Fibroblast of lung (primary cell): Measurements from ENCODE around the gene ZBTB16. TPM values are rescaled to one million over a fixed set of nuclear protein-coding genes. Genes with fewer than 3 reads are reported as not detected.

Experiments
- DNase-seq, 2 donors: peaks; one replicate each; pipeline versions ENCODE4 v3.0.0 to v3.0.0-alpha.2; 2010; ENCODE audit warnings: low read depth in 2 of 2
- H2AFZ ChIP-seq: 2 replicates; pipeline ENCODE4 v1.5.1; 2012; ENCODE audit warnings: low read length, control low read depth, inconsistent platforms
- H3K27ac ChIP-seq: 2 replicates; pipeline ENCODE4 v1.5.1; 2011; ENCODE audit warnings: low read length, control low read depth; ENCODE audit not compliant: insufficient read depth
- H3K27me3 ChIP-seq: 2 replicates; pipeline ENCODE4 v1.5.1; 2011; ENCODE audit warnings: mild to moderate bottlenecking, low read length; ENCODE audit not compliant: control insufficient read depth, insufficient read depth
- H3K36me3 ChIP-seq: 2 replicates; pipeline ENCODE4 v1.5.1; 2011; ENCODE audit warnings: low read length; ENCODE audit not compliant: control insufficient read depth, insufficient read depth
- H3K4me1 ChIP-seq: 2 replicates; pipeline ENCODE4 v1.5.1; 2011; ENCODE audit warnings: low read length; ENCODE audit not compliant: control insufficient read depth, insufficient read depth; ENCODE audit errors: extremely low read depth
- H3K4me2 ChIP-seq: 2 replicates; pipeline ENCODE4 v1.5.1; 2011; ENCODE audit warnings: low read length, control low read depth; ENCODE audit not compliant: insufficient read depth; ENCODE audit errors: extremely low read depth
- H3K4me3 ChIP-seq, 4 experiments: fragments of 200-600 bp in 1 of 4; sonication (generic) in 1 of 4; replicated peaks in 1 of 4; 2 replicates each; pipeline ENCODE4 v1.5.1; 2011 to 2016; ENCODE audit warnings: low read length in 4 of 4, low read depth in 3 of 4, mild to moderate bottlenecking in 3 of 4, control low read depth in 2 of 4, inconsistent platforms in 1 of 4, mixed read lengths in 1 of 4; ENCODE audit not compliant: insufficient read depth in 1 of 4; ENCODE audit errors: control extremely low read depth in 1 of 4
- H3K79me2 ChIP-seq: 2 replicates; pipeline ENCODE4 v1.5.1; 2012; ENCODE audit warnings: mild to moderate bottlenecking, low read length, inconsistent platforms; ENCODE audit not compliant: control insufficient read depth, insufficient read depth
- H3K9ac ChIP-seq: 2 replicates; pipeline ENCODE4 v1.5.1; 2011; ENCODE audit warnings: mild to moderate bottlenecking, low read length, control low read depth; ENCODE audit not compliant: insufficient read depth
- H3K9me3 ChIP-seq: 2 replicates; pipeline ENCODE4 v1.5.1; 2012; ENCODE audit warnings: low read depth, low read length; ENCODE audit not compliant: control insufficient read depth, insufficient read depth
- H4K20me1 ChIP-seq: 2 replicates; pipeline ENCODE4 v1.5.1; 2011; ENCODE audit warnings: low read length; ENCODE audit not compliant: control insufficient read depth, insufficient read depth; ENCODE audit errors: extremely low read depth
- EZH2 ChIP-seq: IDR thresholded peaks from 2 replicates; pipeline ENCODE4 v1.5.1; 2012; ENCODE audit warnings: low read length, control low read depth, mild to moderate bottlenecking; ENCODE audit errors: missing control alignments
- polyA plus RNA-seq, 2 donors: library from polyadenylated mRNA; depleted of rRNA in 1 of 2; stranded (reverse) in 1 of 2; unstranded in 1 of 2; fragments of >200 nt; gene quantifications; 2 replicates each; pipeline ENCODE4 v1.2.1, GENCODE V29; 2011 to 2012; ENCODE audit warnings: missing spikeins in 1 of 2
- total RNA-seq: library from RNA; depleted of rRNA; stranded (reverse); fragments of >200 nt; gene quantifications from 2 replicates; pipeline ENCODE4 v1.2.1, GENCODE V29; 2014
- TF ChIP-seq, protein P1 (sequence below), 2 donors: IDR thresholded peaks in 1 of 2; conservative IDR thresholded peaks in 1 of 2; 1 replicate in 1 of 2; 2 replicates in 1 of 2; pipeline ENCODE4 v1.5.1; 2011 to 2012; ENCODE audit warnings: low read length in 2 of 2, control low read depth in 1 of 2, inconsistent platforms in 1 of 2, low read depth in 1 of 2, mild to moderate bottlenecking in 1 of 2

The ZBTB16 gene
- total and polyA plus RNA-seq, 2 donors (not counting 1 experiment from before 2014, with no cell fraction given), result not detected

DNA sequence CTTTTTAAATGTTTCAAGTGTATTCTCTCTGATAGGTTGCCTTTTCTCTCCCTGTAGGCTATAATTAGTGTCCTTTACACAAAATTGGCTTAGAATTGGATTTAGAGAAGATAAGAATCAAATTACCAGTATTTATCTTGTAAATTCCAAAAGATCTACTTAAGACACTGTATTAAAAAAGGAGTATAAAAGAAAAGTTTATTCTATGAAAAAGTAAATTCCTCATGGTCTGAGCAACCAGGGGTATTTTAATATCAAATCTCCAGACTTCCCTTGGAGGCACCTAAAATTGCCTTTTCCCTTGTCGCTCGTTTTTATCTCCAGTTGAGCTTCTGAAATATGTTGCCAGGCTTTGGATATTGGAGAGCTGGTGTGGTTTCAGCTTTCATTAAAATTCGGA is 36.4 kb downstream of the ZBTB16 start:
- DNase-seq, result no peak
- Histone ChIP-seq H3K4me2 (no peak overlapping the region), H3K9ac (no peak overlapping the region), H3K27ac (no peak overlapping the region), H3K36me3 (no peaks in the 10 kb centered on the region), H3K4me3 (no peak overlapping the region), H2AFZ (no peak overlapping the region), H3K79me2 (no peaks in the 10 kb centered on the region), H3K4me1 (no peaks in the 10 kb centered on the region), H3K9me3 (no peaks in the 10 kb centered on the region), H4K20me1 (no peaks in the 10 kb centered on the region), H3K27me3 (no peaks in the 10 kb centered on the region)
- no peak for TF ChIP-seq EZH2
- TF ChIP-seq, protein P1, sequence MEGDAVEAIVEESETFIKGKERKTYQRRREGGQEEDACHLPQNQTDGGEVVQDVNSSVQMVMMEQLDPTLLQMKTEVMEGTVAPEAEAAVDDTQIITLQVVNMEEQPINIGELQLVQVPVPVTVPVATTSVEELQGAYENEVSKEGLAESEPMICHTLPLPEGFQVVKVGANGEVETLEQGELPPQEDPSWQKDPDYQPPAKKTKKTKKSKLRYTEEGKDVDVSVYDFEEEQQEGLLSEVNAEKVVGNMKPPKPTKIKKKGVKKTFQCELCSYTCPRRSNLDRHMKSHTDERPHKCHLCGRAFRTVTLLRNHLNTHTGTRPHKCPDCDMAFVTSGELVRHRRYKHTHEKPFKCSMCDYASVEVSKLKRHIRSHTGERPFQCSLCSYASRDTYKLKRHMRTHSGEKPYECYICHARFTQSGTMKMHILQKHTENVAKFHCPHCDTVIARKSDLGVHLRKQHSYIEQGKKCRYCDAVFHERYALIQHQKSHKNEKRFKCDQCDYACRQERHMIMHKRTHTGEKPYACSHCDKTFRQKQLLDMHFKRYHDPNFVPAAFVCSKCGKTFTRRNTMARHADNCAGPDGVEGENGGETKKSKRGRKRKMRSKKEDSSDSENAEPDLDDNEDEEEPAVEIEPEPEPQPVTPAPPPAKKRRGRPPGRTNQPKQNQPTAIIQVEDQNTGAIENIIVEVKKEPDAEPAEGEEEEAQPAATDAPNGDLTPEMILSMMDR (conservative IDR thresholded peaks at IDR 0.05 in 1 of 2, IDR thresholded peaks at IDR 0.05 in 1 of 2; ENCODE audit: low read depth in 1 of 2, low read length in 2 of 2), result no peak

DNA sequence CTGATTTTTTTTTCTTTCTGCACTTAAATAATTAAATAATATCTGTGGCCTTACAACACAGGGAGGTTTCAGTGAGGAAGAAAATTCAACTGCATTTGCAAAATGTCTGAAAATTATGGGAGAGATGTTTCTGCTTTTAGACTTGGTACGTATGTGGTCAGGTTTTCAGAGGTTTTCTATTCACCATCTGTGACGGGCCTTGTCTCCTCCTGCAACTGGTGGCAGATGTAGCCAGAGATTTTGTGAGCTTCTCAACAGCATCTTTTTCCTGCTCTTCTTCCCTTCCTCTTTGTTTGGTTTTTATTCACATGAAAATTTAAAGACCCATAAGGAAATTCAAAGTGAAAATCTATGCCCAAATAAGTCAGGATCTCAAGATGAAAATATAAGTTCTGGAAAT is 38.3 kb downstream of the ZBTB16 start:
- Histone ChIP-seq H3K79me2 (no peaks in the 10 kb centered on the region), H3K4me1 (no peaks in the 10 kb centered on the region), H3K4me2 (no peak overlapping the region), H3K27ac (no peak overlapping the region), H2AFZ (no peak overlapping the region), H4K20me1 (no peaks in the 10 kb centered on the region), H3K9me3 (no peaks in the 10 kb centered on the region), H3K4me3 (no peak overlapping the region), H3K27me3 (no peaks in the 10 kb centered on the region), H3K36me3 (no peaks in the 10 kb centered on the region), H3K9ac (no peak overlapping the region)
- DNase-seq, result no peak
- TF ChIP-seq, protein P1 (conservative IDR thresholded peaks at IDR 0.05 in 1 of 2, IDR thresholded peaks at IDR 0.05 in 1 of 2; ENCODE audit: low read depth in 1 of 2, low read length in 2 of 2), result no peak
- no peak for TF ChIP-seq EZH2

DNA sequence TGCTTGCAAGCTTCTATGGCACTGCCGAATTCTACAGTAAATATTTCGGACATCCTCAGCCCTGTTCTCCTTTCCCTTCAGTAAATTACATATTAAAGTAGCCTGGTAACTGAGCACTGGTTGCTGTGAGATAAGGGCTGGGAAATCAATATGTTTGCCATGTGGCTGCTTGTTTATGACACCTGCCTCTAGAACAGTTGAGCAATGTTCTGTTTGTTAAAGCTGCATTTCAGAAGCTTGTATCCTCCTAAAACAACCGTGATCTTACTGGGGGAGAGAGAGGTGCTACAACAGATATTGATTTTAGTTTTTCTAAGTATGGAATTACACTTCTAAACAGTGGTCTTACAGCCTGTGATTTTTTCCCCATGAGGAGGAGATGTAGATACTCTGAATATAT is 39.4 kb downstream of the ZBTB16 start:
- Histone ChIP-seq H4K20me1 (no peaks in the 10 kb centered on the region), H3K36me3 (no peaks in the 10 kb centered on the region), H2AFZ (no peak overlapping the region), H3K4me3 (no peak overlapping the region), H3K27me3 (no peaks in the 10 kb centered on the region), H3K79me2 (no peaks in the 10 kb centered on the region), H3K4me1 (no peaks in the 10 kb centered on the region), H3K9me3 (no peaks in the 10 kb centered on the region), H3K27ac (no peak overlapping the region), H3K4me2 (no peak overlapping the region), H3K9ac (no peak overlapping the region)
- peak in 1 of 2 donors; percentile 45 for DNase-seq
- no peak for TF ChIP-seq EZH2
- TF ChIP-seq, protein P1 (conservative IDR thresholded peaks at IDR 0.05 in 1 of 2, IDR thresholded peaks at IDR 0.05 in 1 of 2; ENCODE audit: low read depth in 1 of 2, low read length in 2 of 2), result no peak
